Measurements from ENCODE around the gene IL20.

IL20 gene

GRCh38 chr1:206908038-206908437 is 42.6 kb downstream of the IL20 start:
- TF ChIP-seq, protein P1, sequence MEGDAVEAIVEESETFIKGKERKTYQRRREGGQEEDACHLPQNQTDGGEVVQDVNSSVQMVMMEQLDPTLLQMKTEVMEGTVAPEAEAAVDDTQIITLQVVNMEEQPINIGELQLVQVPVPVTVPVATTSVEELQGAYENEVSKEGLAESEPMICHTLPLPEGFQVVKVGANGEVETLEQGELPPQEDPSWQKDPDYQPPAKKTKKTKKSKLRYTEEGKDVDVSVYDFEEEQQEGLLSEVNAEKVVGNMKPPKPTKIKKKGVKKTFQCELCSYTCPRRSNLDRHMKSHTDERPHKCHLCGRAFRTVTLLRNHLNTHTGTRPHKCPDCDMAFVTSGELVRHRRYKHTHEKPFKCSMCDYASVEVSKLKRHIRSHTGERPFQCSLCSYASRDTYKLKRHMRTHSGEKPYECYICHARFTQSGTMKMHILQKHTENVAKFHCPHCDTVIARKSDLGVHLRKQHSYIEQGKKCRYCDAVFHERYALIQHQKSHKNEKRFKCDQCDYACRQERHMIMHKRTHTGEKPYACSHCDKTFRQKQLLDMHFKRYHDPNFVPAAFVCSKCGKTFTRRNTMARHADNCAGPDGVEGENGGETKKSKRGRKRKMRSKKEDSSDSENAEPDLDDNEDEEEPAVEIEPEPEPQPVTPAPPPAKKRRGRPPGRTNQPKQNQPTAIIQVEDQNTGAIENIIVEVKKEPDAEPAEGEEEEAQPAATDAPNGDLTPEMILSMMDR (IDR thresholded peaks at IDR 0.05; ENCODE audit: low read depth, low read length): no peak

DNA sequence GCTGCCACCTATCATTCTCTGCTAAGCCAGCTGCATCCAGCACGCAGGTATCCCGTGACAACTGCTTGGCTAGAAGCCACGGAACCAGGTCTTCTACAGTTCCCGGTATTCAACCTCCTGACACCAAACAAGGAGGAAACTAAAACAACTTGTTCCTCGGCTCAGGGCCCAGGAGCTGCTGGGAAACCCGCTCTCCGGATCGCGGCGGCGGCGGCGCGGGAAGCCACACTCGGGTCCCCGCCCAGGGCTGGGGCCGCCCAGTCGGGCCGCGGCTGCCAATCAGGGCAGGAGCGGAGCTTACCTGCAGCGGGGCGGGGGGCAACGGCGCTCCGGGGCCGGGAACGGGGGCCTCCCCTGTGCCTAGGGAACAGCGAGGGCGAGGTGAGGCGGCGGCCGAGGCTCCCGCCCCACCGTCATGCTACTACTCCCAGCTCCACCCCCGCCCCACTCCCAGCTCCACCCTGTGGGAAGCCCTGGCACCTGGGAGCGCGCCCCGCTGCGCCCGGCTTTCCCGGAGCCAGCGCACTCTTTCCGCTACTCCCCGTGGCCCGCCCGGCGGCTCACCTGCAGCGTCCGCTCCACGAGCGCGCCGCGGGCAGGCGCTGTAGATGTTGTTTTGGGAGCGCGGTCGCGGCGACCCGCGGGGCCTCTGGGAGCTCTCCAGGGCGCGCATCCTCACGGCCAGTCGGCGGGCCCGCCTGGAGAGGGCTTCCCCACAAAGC is 43.9 kb downstream of the IL20 start:
- DNase-seq (ENCODE audit: extremely low read depth, low read depth): no peak
- TF ChIP-seq, protein P1 (IDR thresholded peaks at IDR 0.05; ENCODE audit: low read depth, low read length): no peak

More at GRCh38 chr1:206908038-206908437, 42.6 kb downstream of the IL20 start:
- no peak for DNase-seq (ENCODE audit: extremely low read depth, low read depth)

- TF ChIP-seq, protein P1 (IDR thresholded peaks at IDR 0.05; ENCODE audit: low read depth, low read length): no peak
- DNase-seq (ENCODE audit: extremely low read depth, low read depth): no peak
Observed at GRCh38 chr1:206909883-206910318, 44.5 kb downstream of the IL20 start.

GRCh38 chr1:206911064-206911663 is 45.7 kb downstream of the IL20 start:
- no peak for DNase-seq (ENCODE audit: extremely low read depth, low read depth)
- TF ChIP-seq, protein P1 (IDR thresholded peaks at IDR 0.05; ENCODE audit: low read depth, low read length): peak; percentile 72

GRCh38 chr1:206912445-206913095 is 47.1 kb downstream of the IL20 start:
- TF ChIP-seq, protein P1 (IDR thresholded peaks at IDR 0.05; ENCODE audit: low read depth, low read length): peak; percentile 74
- no peak for DNase-seq (ENCODE audit: extremely low read depth, low read depth)

- TF ChIP-seq, protein P1 (IDR thresholded peaks at IDR 0.05; ENCODE audit: low read depth, low read length): no peak
- no peak for DNase-seq (ENCODE audit: extremely low read depth, low read depth)
Observed at GRCh38 chr1:206913766-206914537, 48.5 kb downstream of the IL20 start.
